Measurements from ENCODE around the gene SMPDL3A. TPM values are rescaled to one million over a fixed set of nuclear protein-coding genes. Genes with fewer than 3 reads are reported as not detected.
A peak's percentile ranks its signal among the peaks of the same experiment; 100 is the strongest.

Gene SMPDL3A
- total RNA-seq, 1 donor from 2014 or later, result 0.47 TPM

DNA sequence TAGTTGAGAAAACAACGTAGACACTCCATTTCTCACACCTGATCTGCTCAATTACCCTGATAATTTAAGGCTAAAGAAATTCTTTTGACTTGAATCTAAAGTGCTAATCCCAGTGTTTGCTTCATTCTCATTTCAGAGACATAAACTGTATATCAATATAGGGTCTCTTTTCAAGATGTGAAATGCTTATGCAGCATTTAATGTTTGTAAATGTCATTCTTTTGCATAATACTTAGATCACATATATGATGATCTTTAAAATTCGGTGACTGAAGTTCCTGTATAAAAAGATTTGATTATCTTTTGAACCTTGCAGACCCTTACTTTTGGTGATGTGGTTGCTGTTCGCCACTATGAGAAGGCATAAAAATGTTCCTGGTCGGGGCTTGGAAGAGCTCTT lies 5.7 kb upstream of the SMPDL3A start:
- Mint-ChIP-seq H3K36me3 (ENCODE audit: low read depth) (no peaks in the 10 kb centered on the region), H3K27ac (no peak overlapping the region), H3K4me1 (ENCODE audit: low read depth) (no peaks in the 10 kb centered on the region), H3K4me3 (no peak overlapping the region), H3K27me3 (ENCODE audit: insufficient read depth) (peaks cover 54% of the 10 kb centered on the region), H3K9me3 (no peaks in the 10 kb centered on the region)
- intact Hi-C loops (cut with micrococcal nuclease), result no loop called here
- DNase-seq (ENCODE audit: low spot score), result no peak

DNA sequence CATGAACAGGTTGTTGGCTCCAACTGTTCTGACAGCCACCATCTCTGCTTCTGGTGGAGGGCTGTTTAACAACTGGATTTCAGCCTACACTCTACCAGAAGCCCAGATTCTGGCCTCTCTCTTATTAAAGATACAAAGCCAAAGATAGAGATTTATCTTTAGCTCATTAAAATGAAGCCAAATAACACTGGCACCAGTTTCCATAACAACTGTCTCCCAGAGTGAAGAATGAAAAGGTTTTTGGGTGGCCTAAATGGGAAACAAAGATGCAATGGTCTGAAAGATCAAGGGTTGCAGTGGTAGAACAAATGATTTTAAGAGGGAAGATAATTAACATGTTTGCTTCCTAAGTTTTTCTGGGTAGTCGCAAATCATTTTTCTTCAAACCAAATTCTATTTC lies 3.2 kb upstream of the SMPDL3A start:
- H3K9me3 Mint-ChIP-seq, result no peaks in the 10 kb centered on the region
- no peak overlapping the region for H3K27ac Mint-ChIP-seq
- H3K36me3 Mint-ChIP-seq (ENCODE audit: low read depth), result no peaks in the 10 kb centered on the region
- H3K4me3 Mint-ChIP-seq, result no peak overlapping the region
- peaks cover 20% of the 10 kb centered on the region for H3K4me1 Mint-ChIP-seq (ENCODE audit: low read depth)
- peaks cover 56% of the 10 kb centered on the region for H3K27me3 Mint-ChIP-seq (ENCODE audit: insufficient read depth)
- intact Hi-C loops (cut with micrococcal nuclease), result loop anchor here (5.0 kb wide), 2 partner anchors 51 to 179 kb away; no protein-coding TSS in a partner anchor
- DNase-seq (ENCODE audit: low spot score), result no peak

DNA sequence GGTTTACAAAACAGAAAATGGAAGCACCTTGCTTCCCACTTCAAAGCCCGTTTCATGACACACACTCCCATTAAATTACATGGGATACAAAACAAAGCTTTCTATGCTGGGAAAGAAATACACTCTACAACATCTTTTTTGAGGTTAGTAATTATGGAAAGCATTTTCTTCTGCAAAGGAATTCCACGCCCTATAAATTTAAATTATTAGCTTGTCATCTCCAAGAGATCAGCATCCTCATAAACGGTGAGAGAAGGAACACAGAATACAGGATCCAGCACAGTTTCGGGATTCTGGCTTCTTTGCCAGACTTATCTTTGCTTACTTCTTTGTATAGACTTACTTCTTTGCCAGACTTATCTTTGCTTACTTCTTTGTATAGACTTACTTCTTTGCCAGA lies 1.3 kb upstream of the SMPDL3A start:
- no peaks in the 10 kb centered on the region for H3K9me3 Mint-ChIP-seq
- H3K27ac Mint-ChIP-seq, result no peak overlapping the region
- H3K4me3 Mint-ChIP-seq, result no peak overlapping the region
- H3K4me1 Mint-ChIP-seq (ENCODE audit: low read depth), result peaks cover 23% of the 10 kb centered on the region
- H3K36me3 Mint-ChIP-seq (ENCODE audit: low read depth), result no peaks in the 10 kb centered on the region
- peaks cover 62% of the 10 kb centered on the region for H3K27me3 Mint-ChIP-seq (ENCODE audit: insufficient read depth)
- intact Hi-C loops (cut with micrococcal nuclease), result loop anchor here (2.0 to 5.0 kb wide), 3 partner anchors 29 to 180 kb away; no protein-coding TSS in a partner anchor
- no peak for DNase-seq (ENCODE audit: low spot score)

DNA sequence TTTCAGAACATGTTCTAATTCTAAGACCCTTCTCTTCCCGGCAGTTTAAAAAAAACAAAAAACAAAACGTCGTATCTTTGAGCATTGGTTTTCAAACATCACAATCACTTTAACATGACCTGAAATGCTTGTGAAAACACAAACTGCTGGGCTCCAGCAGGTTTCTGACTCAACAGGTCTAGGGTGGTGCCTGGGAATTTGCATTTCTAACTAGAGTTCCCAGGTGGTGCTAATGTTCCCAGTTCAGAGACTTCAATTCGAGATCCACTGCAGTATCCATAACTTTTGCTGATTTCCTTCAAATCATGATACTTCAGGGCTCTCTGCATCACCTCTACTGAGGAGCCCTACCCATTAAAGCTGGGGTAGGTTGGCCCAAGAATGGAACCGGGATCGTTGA lies 850 bp upstream of the SMPDL3A start:
- no peak for DNase-seq (ENCODE audit: low spot score)
- intact Hi-C loops (cut with micrococcal nuclease), result loop anchor here (2.0 to 5.0 kb wide), 3 partner anchors 29 to 181 kb away; no protein-coding TSS in a partner anchor
- Mint-ChIP-seq H3K36me3 (ENCODE audit: low read depth) (no peaks in the 10 kb centered on the region), H3K27ac (no peak overlapping the region), H3K27me3 (ENCODE audit: insufficient read depth) (peaks cover 63% of the 10 kb centered on the region), H3K4me3 (no peak overlapping the region), H3K4me1 (ENCODE audit: low read depth) (peaks cover 23% of the 10 kb centered on the region), H3K9me3 (no peaks in the 10 kb centered on the region)

DNA sequence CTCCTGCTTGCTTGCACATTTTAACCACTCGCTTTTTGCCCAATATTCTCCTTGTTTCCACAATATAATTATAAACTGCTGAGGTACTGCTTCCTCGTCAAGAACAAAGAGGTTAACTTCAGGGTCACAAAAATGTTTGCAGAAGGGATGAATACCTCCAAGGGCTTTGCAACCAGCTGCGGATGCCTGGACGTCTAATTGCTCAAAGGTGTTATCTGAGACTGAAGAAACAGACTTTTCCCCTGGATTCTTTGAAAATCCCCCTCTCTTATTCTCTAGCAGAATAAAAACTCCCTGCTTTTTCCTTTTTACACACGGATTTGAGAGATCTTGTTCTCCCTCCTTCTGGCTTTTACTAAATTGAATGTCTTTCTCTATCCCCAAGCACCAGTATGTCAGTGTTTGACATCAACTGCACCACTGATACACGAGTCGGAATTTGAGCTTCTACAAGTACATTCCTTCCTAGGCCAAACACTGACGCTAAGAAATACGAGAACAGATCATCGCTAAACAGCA lies 336 bp upstream of the SMPDL3A start:
- no peak for DNase-seq (ENCODE audit: low spot score)
- Mint-ChIP-seq H3K4me1 (ENCODE audit: low read depth) (peaks cover 23% of the 10 kb centered on the region), H3K4me3 (peak overlapping the region; percentile 91), H3K27ac (peak overlapping the region; percentile 5), H3K27me3 (ENCODE audit: insufficient read depth) (peaks cover 60% of the 10 kb centered on the region), H3K9me3 (no peaks in the 10 kb centered on the region), H3K36me3 (ENCODE audit: low read depth) (no peaks in the 10 kb centered on the region)
- intact Hi-C loops (cut with micrococcal nuclease), result loop anchor here (1.0 to 5.0 kb wide), 4 partner anchors 10 to 181 kb away; no protein-coding TSS in a partner anchor

DNA sequence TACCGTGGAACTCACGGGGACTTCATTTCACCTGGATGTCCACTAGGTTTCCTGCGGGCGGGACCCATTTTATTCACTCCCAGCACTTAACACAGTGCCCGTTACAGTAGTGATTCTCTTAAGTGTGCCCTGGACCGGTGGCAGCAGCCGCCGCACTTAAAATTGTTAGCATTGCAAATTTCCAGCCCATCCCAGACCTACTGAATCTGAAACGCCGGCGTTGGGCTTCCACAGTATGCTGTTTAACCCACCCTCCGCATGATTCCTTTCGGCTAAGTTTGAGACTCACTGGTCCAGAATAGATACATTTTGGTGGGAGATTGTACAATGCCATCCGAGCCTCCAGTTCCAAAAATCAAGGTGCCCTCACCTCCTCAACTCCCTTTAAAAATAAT lies 967 bp downstream of the SMPDL3A start:
- Mint-ChIP-seq H3K27ac (peak overlapping the region; percentile 71), H3K4me3 (peak overlapping the region; percentile 91), H3K9me3 (no peaks in the 10 kb centered on the region), H3K36me3 (ENCODE audit: low read depth) (no peaks in the 10 kb centered on the region), H3K4me1 (ENCODE audit: low read depth) (peaks cover 23% of the 10 kb centered on the region), H3K27me3 (ENCODE audit: insufficient read depth) (peaks cover 60% of the 10 kb centered on the region)
- no peak for DNase-seq (ENCODE audit: low spot score)
- intact Hi-C loops (cut with micrococcal nuclease), result no loop called here

DNA sequence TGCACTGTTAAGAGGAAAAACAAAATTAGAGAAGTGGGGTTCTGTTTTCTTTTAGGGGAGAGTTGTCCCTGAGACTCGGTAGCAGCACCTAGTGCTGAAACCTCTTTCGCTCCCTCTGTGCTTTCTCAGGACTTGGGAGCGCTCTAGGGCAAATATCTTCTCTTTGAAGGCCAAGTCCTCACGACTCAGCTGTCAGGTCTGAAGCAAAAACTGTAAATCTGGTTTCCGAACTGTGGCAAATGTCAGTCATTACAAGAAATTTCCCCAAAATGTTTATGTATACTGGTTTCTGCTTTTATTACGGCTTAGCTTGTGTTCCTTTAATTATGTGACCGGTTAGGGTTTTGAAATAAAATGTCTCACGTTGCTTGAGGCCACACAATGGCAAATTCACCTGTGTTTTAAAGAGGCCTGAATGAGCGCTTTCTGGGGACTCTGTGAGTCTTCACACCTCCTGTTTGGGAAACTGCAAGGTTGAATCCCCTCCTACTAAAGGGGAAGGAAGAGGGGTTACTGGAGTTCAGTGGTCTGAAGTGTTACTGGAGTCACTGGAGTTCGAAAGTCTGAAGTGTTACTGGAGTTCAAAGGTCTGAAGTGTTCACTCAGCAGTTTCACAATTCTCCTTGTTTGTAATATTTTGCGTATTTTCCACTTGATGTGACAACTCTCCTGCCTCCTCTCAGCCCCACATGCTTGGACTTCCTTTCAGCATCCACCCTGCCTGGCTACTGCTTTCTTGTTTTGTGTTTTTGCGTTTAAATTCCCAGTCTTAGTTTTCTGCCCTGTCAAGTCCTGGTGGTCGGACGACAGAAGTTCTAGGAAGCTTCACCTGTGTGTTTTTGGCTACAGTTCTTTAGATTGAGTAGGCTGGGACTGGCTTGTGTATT lies 1.6 kb downstream of the SMPDL3A start:
- H3K9me3 Mint-ChIP-seq, result no peaks in the 10 kb centered on the region
- intact Hi-C loops (cut with micrococcal nuclease), result no loop called here
- H3K36me3 Mint-ChIP-seq (ENCODE audit: low read depth), result no peaks in the 10 kb centered on the region
- H3K4me1 Mint-ChIP-seq (ENCODE audit: low read depth), result peaks cover 23% of the 10 kb centered on the region
- peaks cover 57% of the 10 kb centered on the region for H3K27me3 Mint-ChIP-seq (ENCODE audit: insufficient read depth)
- DNase-seq (ENCODE audit: low spot score), result no peak
- no peak overlapping the region for H3K27ac Mint-ChIP-seq
- peak overlapping the region; percentile 91 for H3K4me3 Mint-ChIP-seq

DNA sequence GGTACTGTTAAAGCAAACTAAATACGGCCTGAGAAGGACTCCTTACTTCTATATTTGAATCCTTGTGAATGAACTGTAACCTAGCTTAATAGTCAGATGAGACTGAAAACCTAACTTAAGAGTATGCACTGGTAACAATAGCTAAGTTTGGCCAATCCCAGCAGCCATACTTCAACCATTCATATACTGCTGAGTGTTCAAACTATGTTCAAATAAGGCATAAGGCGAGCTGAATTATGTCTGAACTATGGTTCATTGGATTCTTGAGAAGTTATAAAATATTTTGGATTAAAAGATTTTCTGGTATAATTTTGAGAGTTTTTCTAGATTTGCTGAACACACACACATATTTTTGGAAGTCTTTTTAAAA lies 2.2 kb downstream of the SMPDL3A start:
- Mint-ChIP-seq H3K4me3 (peak overlapping the region; percentile 37), H3K27me3 (ENCODE audit: insufficient read depth) (peaks cover 54% of the 10 kb centered on the region), H3K27ac (no peak overlapping the region), H3K4me1 (ENCODE audit: low read depth) (peaks cover 23% of the 10 kb centered on the region), H3K36me3 (ENCODE audit: low read depth) (no peaks in the 10 kb centered on the region), H3K9me3 (no peaks in the 10 kb centered on the region)
- intact Hi-C loops (cut with micrococcal nuclease), result no loop called here
- no peak for DNase-seq (ENCODE audit: low spot score)

DNA sequence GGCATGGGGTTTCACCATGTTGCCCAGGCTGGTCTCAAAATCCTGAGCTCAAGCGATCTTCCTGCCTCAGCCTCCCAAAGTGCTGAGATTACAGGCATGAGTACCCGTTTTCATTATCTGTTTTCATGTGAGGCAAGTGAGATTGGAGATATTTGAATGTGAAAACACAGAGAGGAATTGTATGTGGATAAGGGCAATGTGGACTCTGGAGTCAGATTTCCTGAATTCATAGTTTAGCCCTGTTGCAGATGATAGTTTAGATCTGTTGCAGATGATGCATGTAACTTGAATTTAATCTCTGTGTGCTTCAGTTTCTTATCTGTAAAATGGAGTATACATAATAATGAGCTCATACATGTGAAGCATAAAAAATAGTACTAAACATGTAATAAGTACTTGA lies 3.7 kb downstream of the SMPDL3A start:
- no peak overlapping the region for H3K27ac Mint-ChIP-seq
- H3K36me3 Mint-ChIP-seq (ENCODE audit: low read depth), result no peaks in the 10 kb centered on the region
- no peaks in the 10 kb centered on the region for H3K9me3 Mint-ChIP-seq
- DNase-seq (ENCODE audit: low spot score), result no peak
- H3K4me3 Mint-ChIP-seq, result no peak overlapping the region
- H3K27me3 Mint-ChIP-seq (ENCODE audit: insufficient read depth), result peaks cover 43% of the 10 kb centered on the region
- peaks cover 25% of the 10 kb centered on the region for H3K4me1 Mint-ChIP-seq (ENCODE audit: low read depth)
- intact Hi-C loops (cut with micrococcal nuclease), result no loop called here

DNA sequence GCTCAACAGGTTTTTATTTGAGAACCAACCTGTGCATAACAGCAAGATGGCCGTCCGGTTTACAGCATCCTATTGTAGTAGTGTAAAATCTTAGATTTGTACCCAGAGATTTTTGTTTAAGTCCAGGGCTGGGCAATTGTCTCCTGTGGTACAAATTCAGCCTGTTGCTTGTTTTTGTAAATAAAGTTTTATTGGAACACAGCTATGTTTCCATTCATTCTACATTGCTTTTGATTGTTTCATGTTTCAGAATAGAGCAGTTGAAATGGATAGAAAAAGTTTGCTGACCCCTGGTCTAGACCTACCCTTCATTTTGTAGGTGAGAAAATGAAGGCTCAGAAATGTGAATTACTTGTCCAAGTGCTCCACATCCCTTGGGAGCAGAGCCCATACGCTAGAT lies 8.5 kb downstream of the SMPDL3A start:
- intact Hi-C loops (cut with micrococcal nuclease), result no loop called here
- Mint-ChIP-seq H3K36me3 (ENCODE audit: low read depth) (peaks cover 2% of the 10 kb centered on the region), H3K27ac (no peak overlapping the region)

DNA sequence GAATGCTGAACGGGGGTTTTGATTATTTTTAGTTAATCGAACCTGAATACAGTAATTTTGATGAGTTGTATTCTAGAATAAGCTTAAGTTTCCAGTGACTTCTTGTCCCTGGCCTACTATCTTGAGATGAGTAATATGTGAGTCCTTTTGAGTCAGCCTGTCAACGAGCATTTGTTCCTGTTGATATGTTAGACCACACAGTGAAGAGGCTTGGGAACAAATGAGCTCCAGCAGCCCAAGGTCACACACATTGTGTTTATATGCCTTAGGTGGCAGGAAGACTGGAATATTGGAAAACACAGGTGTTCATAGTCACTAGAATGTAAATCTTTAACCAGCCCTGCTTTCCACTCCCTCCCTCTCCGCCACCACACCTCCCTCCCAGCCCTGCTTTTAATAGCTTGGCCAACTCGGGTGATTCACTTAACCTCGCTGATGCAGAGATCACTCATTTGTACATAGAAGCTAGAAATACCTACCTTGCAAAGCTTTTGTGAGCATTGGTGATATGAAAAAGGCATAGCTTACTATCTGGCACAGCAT lies 9.1 kb downstream of the SMPDL3A start:
- no peak for DNase-seq (ENCODE audit: low spot score)
- peaks cover 2% of the 10 kb centered on the region for H3K36me3 Mint-ChIP-seq (ENCODE audit: low read depth)
- no peaks in the 10 kb centered on the region for H3K9me3 Mint-ChIP-seq
- H3K4me3 Mint-ChIP-seq, result no peak overlapping the region
- H3K4me1 Mint-ChIP-seq (ENCODE audit: low read depth), result peaks cover 7% of the 10 kb centered on the region
- peak overlapping the region; percentile 67 for H3K27ac Mint-ChIP-seq
- intact Hi-C loops (cut with micrococcal nuclease), result loop anchor here (1.0 to 2.0 kb wide), 3 partner anchors 9 to 47 kb away; partner anchors contain the start of gene SMPDL3A
- peaks cover 4% of the 10 kb centered on the region for H3K27me3 Mint-ChIP-seq (ENCODE audit: insufficient read depth)

More for the DNA sequence above, 8.5 kb downstream of the SMPDL3A start:
- no peak for DNase-seq (ENCODE audit: low spot score)
- H3K4me1 Mint-ChIP-seq (ENCODE audit: low read depth), result peaks cover 7% of the 10 kb centered on the region
- H3K4me3 Mint-ChIP-seq, result no peak overlapping the region
- no peaks in the 10 kb centered on the region for H3K9me3 Mint-ChIP-seq
- peaks cover 10% of the 10 kb centered on the region for H3K27me3 Mint-ChIP-seq (ENCODE audit: insufficient read depth)

DNA sequence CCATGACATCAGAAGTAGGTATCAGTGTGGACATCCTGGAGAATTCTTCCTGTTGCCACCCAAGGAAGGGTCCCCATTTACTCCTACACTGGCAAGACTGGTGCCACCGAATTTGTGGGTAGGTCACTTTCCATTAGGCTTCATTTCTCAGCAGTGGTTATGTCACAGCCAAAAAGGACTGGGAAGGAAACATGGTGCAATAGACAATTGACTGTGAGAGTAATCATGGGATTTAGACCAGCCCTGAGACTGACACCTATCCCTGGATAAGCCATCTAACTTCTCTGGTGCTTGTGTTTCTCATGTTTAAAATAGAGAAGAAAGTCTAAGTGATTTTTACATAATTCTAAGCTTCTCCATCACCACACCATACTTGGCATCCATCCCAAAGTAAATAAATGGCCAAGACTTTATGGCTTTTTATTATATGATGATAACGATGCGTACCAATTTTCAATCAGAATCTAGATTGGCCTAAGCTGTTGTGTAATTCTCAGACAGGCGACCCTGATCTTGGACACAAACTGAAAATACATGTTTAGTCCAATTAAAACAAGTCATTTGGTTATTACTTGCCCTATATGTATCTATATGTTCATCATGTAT lies 10.2 kb downstream of the SMPDL3A start:
- Mint-ChIP-seq H3K27ac (no peak overlapping the region), H3K4me3 (no peak overlapping the region), H3K4me1 (ENCODE audit: low read depth) (peaks cover 7% of the 10 kb centered on the region), H3K27me3 (ENCODE audit: insufficient read depth) (peaks cover 1% of the 10 kb centered on the region), H3K9me3 (no peaks in the 10 kb centered on the region), H3K36me3 (ENCODE audit: low read depth) (peaks cover 2% of the 10 kb centered on the region)
- no peak for DNase-seq (ENCODE audit: low spot score)
- intact Hi-C loops (cut with micrococcal nuclease), result loop anchor here (2.0 kb wide), 2 partner anchors 40 to 48 kb away; no protein-coding TSS in a partner anchor
